PC-3 (cell line): Measurements from ENCODE around the gene SLC25A47. TPM values are rescaled to one million over a fixed set of nuclear protein-coding genes. Genes with fewer than 3 reads are reported as not detected.

Experiments used
- ATAC-seq: fragments of 200-7000 bp; cut with Tn5 transposase; 2 replicates; pipeline ENCODE4 v1.9.1; 2020; ENCODE audit warnings: mild to moderate bottlenecking, moderate library complexity
- BruUV-seq: library from RNA; stranded (reverse); fragments of 400-500 nt; replicated peaks from 2 replicates; lab custom pipeline; 2021; lab: Mats Ljungman, UMichigan
- CTCF ChIA-PET: fragments of 300-600 bp; sonication (Branson Sonifier 250); formaldehyde crosslinking; loops from one replicate; lab custom pipeline; 2022; ENCODE audit warnings: antibody characterized with exemption; lab: Charles Lee
- POLR2A ChIA-PET: fragments of 300-600 bp; sonication (Branson Sonifier 250); formaldehyde crosslinking; loops from one replicate; lab custom pipeline; 2022; ENCODE audit warnings: antibody characterized with exemption; ENCODE audit not compliant: unreplicated experiment; lab: Charles Lee
- DNase-seq: peaks from one replicate; pipeline ENCODE4 v3.0.0-alpha.2; 2015
- H2AFZ ChIP-seq: fragments of 300-600 bp; sonication (generic); 2 replicates; pipeline ENCODE4 v1.6.0; 2016; ENCODE audit warnings: antibody characterized with exemption, low read length
- H3F3A ChIP-seq: fragments of 300-600 bp; sonication (generic); one replicate; pipeline ENCODE4 v1.6.0; 2017; ENCODE audit warnings: antibody characterized with exemption, low read length, control low read depth, mild to moderate bottlenecking; ENCODE audit not compliant: unreplicated experiment
- H3K27ac ChIP-seq: fragments of 300-600 bp; sonication (generic); 2 replicates; pipeline ENCODE4 v1.5.1; 2016; ENCODE audit warnings: mild to moderate bottlenecking, low read length
- H3K27me3 ChIP-seq: fragments of 300-600 bp; sonication (generic); 2 replicates; pipeline ENCODE4 v1.6.1; 2016; ENCODE audit warnings: low read length, mixed read lengths
- H3K36me3 ChIP-seq: fragments of 300-600 bp; sonication (generic); 2 replicates; pipeline ENCODE4 v1.6.1; 2016; ENCODE audit warnings: low read depth, mixed run types, low read length, mixed read lengths
- H3K4me1 ChIP-seq: fragments of 300-600 bp; sonication (generic); 2 replicates; pipeline ENCODE4 v1.5.1; 2016; ENCODE audit warnings: low read length; ENCODE audit not compliant: insufficient read depth
- H3K4me2 ChIP-seq: fragments of 300-600 bp; sonication (generic); 2 replicates; pipeline ENCODE4 v1.6.0; 2016; ENCODE audit warnings: low read length
- H3K4me3 ChIP-seq: fragments of 300-600 bp; sonication (generic); 2 replicates; pipeline ENCODE4 v1.5.1; 2016; ENCODE audit warnings: mild to moderate bottlenecking, low read length, mixed read lengths
- H3K79me2 ChIP-seq: fragments of 300-600 bp; sonication (generic); 2 replicates; pipeline ENCODE4 v1.6.1; 2017; ENCODE audit warnings: low read length, mixed read lengths
- H3K9ac ChIP-seq: fragments of 300-600 bp; sonication (generic); 2 replicates; pipeline ENCODE4 v1.6.0; 2016; ENCODE audit warnings: mild to moderate bottlenecking, low read length
- H3K9me2 ChIP-seq: fragments of 300-600 bp; sonication (generic); replicated peaks from 2 replicates; pipeline ENCODE4 v1.6.1; 2016; ENCODE audit warnings: mixed run types, low read length, mixed read lengths
- H3K9me3 ChIP-seq: fragments of 300-600 bp; sonication (generic); 2 replicates; pipeline ENCODE4 v1.6.1; 2016; ENCODE audit warnings: low read length, mixed read lengths
- H4K20me1 ChIP-seq: fragments of 300-600 bp; sonication (generic); 2 replicates; pipeline ENCODE4 v1.6.1; 2016; ENCODE audit warnings: low read length, mixed read lengths
- CTCF ChIP-seq: fragments of 300-600 bp; sonication (generic); conservative IDR thresholded peaks from 2 replicates; pipeline ENCODE4 v1.5.1; 2017; ENCODE audit warnings: antibody characterized with exemption, low read depth, mild to moderate bottlenecking, low read length
- EZH2 ChIP-seq: fragments of 300-600 bp; sonication (generic); IDR thresholded peaks from one replicate; pipeline ENCODE4 v1.6.1; 2017; ENCODE audit warnings: antibody characterized with exemption, mild to moderate bottlenecking, low read length; ENCODE audit not compliant: unreplicated experiment
- EZH2phosphoT487 ChIP-seq: fragments of 300-600 bp; sonication (generic); IDR thresholded peaks from 2 replicates; pipeline ENCODE4 v1.6.1; 2018; ENCODE audit warnings: mild to moderate bottlenecking, antibody characterized with exemption, low read length, borderline replicate concordance
- intact Hi-C: fragments of 100-400 bp; cut with micrococcal nuclease; formaldehyde crosslinking; loops from 2 replicates; pipeline ENCODE4 v1.9.0; 2023
- total RNA-seq: library from RNA; depleted of rRNA; stranded (reverse); fragments of >200 nt; gene quantifications from 2 replicates; pipeline ENCODE4 v1.2.3, GENCODE V29; 2014

Gene SLC25A47
- total RNA-seq, 1 experiment from 2014 or later = 0.07 TPM

GRCh38 chr14:100359881-100360280, 36.7 kb downstream of the SLC25A47 start:
- ATAC-seq = no peak
- intact Hi-C loops = no loop called here
- no TSS peak for BruUV-seq
- peaks cover 51% of the 10 kb centered on the region for H3K36me3 ChIP-seq
- H3K27me3 ChIP-seq = no peaks in the 10 kb centered on the region
- H3K9ac ChIP-seq = no peak overlapping the region
- no peaks in the 10 kb centered on the region for H3F3A ChIP-seq
- no peaks in the 10 kb centered on the region for H3K79me2 ChIP-seq
- H4K20me1 ChIP-seq = no peaks in the 10 kb centered on the region
- no peak overlapping the region for H3K4me2 ChIP-seq
- no peak for DNase-seq
- ChIA-PET POLR2A (interaction anchor here (0.6 to 0.7 kb wide), 2 partner anchors 15 to 1031 kb away, joined by 7 read pairs; a partner anchor contains a TSS), CTCF (no interaction called here)
- H3K9me3 ChIP-seq = no peaks in the 10 kb centered on the region
- no peak for TF ChIP-seq EZH2phosphoT487
- no peak for TF ChIP-seq CTCF
- TF ChIP-seq EZH2 = no peak
- H3K4me3 ChIP-seq = no peak overlapping the region
- H2AFZ ChIP-seq = no peak overlapping the region
- H3K27ac ChIP-seq = no peak overlapping the region
- H3K4me1 ChIP-seq = no peaks in the 10 kb centered on the region
- H3K9me2 ChIP-seq = no peaks in the 10 kb centered on the region

GRCh38 chr14:100361626-100362025, 38.5 kb downstream of the SLC25A47 start:
- Histone ChIP-seq H3F3A (no peaks in the 10 kb centered on the region), H3K27me3 (no peaks in the 10 kb centered on the region), H3K9me3 (no peaks in the 10 kb centered on the region), H3K9ac (no peak overlapping the region), H3K4me2 (no peak overlapping the region), H3K27ac (no peak overlapping the region), H3K79me2 (no peaks in the 10 kb centered on the region), H4K20me1 (no peaks in the 10 kb centered on the region), H3K9me2 (no peaks in the 10 kb centered on the region), H3K36me3 (peaks cover 40% of the 10 kb centered on the region), H3K4me1 (no peaks in the 10 kb centered on the region), H2AFZ (no peak overlapping the region), H3K4me3 (no peak overlapping the region)
- ChIA-PET POLR2A (no interaction called here), CTCF (interaction anchor here (0.5 kb wide), 1 partner anchor 16 kb away, joined by 4 read pairs; no protein-coding TSS in a partner anchor)
- TF ChIP-seq CTCF (no peak), EZH2 (no peak), EZH2phosphoT487 (no peak)
- DNase-seq (no peak), ATAC-seq (no peak)
- intact Hi-C loops = no loop called here
- BruUV-seq = no TSS peak

GRCh38 chr14:100362311-100362927, 39.3 kb downstream of the SLC25A47 start:
- TF ChIP-seq CTCF (no peak), EZH2phosphoT487 (no peak)
- H3K4me2 ChIP-seq = no peak overlapping the region
- no peak overlapping the region for H3K27ac ChIP-seq
- H3K36me3 ChIP-seq = peaks cover 38% of the 10 kb centered on the region
- H3K9me3 ChIP-seq = no peaks in the 10 kb centered on the region
- H3K9me2 ChIP-seq = no peaks in the 10 kb centered on the region
- no peak overlapping the region for H2AFZ ChIP-seq
- ATAC-seq (no peak), DNase-seq (no peak)
- H3K27me3 ChIP-seq = no peaks in the 10 kb centered on the region
- H3K79me2 ChIP-seq = no peaks in the 10 kb centered on the region
- intact Hi-C loops = no loop called here
- H3K4me1 ChIP-seq = no peaks in the 10 kb centered on the region
- no peak overlapping the region for H3K9ac ChIP-seq
- H4K20me1 ChIP-seq = no peaks in the 10 kb centered on the region
- ChIA-PET POLR2A (no interaction called here), CTCF (no interaction called here)
- H3K4me3 ChIP-seq = no peak overlapping the region
- no peaks in the 10 kb centered on the region for H3F3A ChIP-seq
- BruUV-seq = no TSS peak
